Measurements from ENCODE around the gene ARHGAP42.

Gene ARHGAP42

DNA sequence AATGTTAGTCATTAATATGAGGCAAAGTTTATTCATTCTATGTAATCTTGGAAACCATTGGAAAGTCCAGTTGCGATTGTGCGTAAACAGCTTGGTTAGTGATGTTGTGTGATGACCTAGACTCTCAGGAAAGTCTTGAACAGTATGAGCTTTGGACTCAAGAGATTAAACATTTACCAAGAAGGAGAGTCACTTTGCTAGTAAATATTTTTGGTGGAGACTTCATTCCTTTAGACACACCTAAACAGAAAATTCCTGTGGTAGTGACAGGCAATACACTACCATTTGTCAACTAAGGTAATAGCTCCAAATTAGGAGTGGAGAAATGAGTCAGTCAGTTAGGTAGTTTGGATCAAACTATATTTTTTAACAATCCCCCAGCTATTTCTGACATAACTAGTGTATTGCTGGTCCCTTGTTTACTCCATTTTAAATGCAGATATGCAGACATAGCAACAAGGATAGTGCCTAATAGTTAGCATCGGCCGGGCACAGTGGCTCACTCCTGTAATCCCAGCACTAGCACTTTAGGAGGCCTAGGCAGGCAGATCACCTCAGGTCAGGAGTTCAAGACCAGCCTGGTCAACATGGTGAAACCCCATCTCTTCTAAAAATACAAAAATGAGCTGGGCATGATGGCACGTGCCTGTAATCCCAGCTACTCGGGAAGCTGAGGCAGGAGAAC lies 89.3 kb downstream of the ARHGAP42 start:
- Histone ChIP-seq H3K4me3 (ENCODE audit: low read depth in 1 of 2, low read length in 2 of 2) (peak overlapping the region; percentile 20 to 41), H3K4me1 (ENCODE audit: control insufficient read depth in 1 of 2, insufficient read depth in 2 of 2, low read length in 2 of 2) (peaks cover 18 to 40% of the 10 kb centered on the region in 2 donors), H3K27ac (ENCODE audit: low read depth, low read length) (peak overlapping the region; percentile 89), H3K36me3 (ENCODE audit: control insufficient read depth in 1 of 2, insufficient read depth in 2 of 2, low read length in 2 of 2) (no peaks in the 10 kb centered on the region), H3K27me3 (ENCODE audit: control insufficient read depth in 1 of 2, insufficient read depth in 2 of 2, low read length in 2 of 2) (no peaks in the 10 kb centered on the region), H3K9ac (ENCODE audit: low read depth in 1 of 2, low read length in 2 of 2) (peak overlapping the region; percentile 23 to 49), H3K9me3 (ENCODE audit: control insufficient read depth in 1 of 2, low read length in 2 of 2) (no peaks in the 10 kb centered on the region)

DNA sequence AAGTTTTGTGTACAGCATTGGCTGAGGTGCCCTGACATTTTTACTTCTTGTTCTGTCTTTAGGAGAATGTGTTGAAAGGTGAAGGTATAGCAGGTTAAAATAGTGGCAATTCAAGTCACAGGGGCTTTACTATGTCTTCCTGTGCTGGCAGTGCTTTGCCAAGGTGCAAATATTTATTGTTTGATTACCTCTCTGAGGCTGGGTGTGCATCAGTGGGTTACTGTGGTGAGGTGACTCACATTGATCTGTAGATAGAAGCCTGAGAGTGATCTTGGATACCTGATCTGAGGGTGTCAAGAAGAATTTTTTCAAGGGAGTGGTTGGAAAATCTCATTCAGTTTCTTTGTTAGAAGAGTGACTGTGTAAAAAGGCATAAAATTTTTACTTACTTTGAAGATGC lies 90.0 kb downstream of the ARHGAP42 start:
- Histone ChIP-seq H3K4me3 (ENCODE audit: low read depth in 1 of 2, low read length in 2 of 2) (peak overlapping the region; percentile 20 to 41), H3K27me3 (ENCODE audit: control insufficient read depth in 1 of 2, insufficient read depth in 2 of 2, low read length in 2 of 2) (no peaks in the 10 kb centered on the region), H3K9ac (ENCODE audit: low read depth in 1 of 2, low read length in 2 of 2) (peak overlapping the region; percentile 23 to 49), H3K36me3 (ENCODE audit: control insufficient read depth in 1 of 2, insufficient read depth in 2 of 2, low read length in 2 of 2) (no peaks in the 10 kb centered on the region), H3K9me3 (ENCODE audit: control insufficient read depth in 1 of 2, low read length in 2 of 2) (no peaks in the 10 kb centered on the region), H3K27ac (ENCODE audit: low read depth, low read length) (peak overlapping the region; percentile 89), H3K4me1 (ENCODE audit: control insufficient read depth in 1 of 2, insufficient read depth in 2 of 2, low read length in 2 of 2) (peaks cover 18 to 40% of the 10 kb centered on the region in 2 donors)

DNA sequence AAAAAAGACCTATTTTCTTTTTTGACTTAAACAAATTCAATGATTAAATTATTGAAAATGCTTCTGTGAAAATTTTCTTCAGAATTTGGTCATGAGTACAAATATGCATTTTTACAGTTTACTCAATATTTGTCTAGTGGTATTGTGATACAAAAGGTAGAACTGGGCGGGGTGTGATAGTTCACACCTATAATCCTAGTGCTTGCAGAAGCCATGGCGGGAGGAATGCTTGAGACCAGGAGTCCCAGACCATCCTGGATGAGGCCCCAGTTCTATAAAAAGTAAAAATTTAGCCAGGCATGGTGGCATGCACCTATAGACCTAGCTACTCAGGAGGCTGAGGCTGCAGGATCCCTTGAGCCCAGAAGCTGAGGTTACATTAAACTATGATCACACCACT lies 90.6 kb downstream of the ARHGAP42 start:
- Histone ChIP-seq H3K36me3 (ENCODE audit: control insufficient read depth in 1 of 2, insufficient read depth in 2 of 2, low read length in 2 of 2) (no peaks in the 10 kb centered on the region), H3K4me1 (ENCODE audit: control insufficient read depth in 1 of 2, insufficient read depth in 2 of 2, low read length in 2 of 2) (peaks cover 18 to 40% of the 10 kb centered on the region in 2 donors), H3K9ac (ENCODE audit: low read depth in 1 of 2, low read length in 2 of 2) (peak overlapping the region in 1 of 2 donors; percentile 49), H3K9me3 (ENCODE audit: control insufficient read depth in 1 of 2, low read length in 2 of 2) (no peaks in the 10 kb centered on the region), H3K4me3 (ENCODE audit: low read depth in 1 of 2, low read length in 2 of 2) (no peak overlapping the region), H3K27ac (ENCODE audit: low read depth, low read length) (peak overlapping the region; percentile 7), H3K27me3 (ENCODE audit: control insufficient read depth in 1 of 2, insufficient read depth in 2 of 2, low read length in 2 of 2) (no peaks in the 10 kb centered on the region)

DNA sequence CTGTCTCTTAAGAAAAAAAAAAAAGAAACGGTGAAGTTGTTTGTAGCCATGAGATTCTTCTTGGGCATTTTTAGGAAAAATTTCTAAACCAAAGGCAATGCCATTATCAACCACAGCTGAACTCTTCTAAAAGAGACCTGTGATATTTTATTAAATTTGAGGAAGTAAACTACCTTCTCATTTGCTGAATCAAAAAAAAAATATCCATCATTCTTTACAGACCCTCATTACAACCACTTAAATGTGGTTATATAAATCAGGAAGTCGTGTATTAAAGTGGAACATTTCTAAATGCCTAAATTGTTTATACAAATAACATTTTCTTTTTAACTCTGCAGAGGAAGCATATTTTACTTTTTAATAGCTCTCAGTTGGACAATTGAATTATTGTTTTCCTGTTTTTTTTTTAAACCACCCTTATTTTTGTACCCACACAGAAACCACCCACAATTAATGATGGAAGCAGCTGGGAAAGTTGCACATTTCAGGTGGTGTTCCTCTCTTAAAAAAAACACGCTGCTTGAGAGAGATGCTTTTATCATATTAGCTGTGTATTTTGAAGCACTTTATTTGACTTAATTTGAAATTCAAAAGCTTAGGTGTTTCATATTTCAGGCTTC lies 91.2 kb downstream of the ARHGAP42 start:
- no peaks in the 10 kb centered on the region for H3K36me3 ChIP-seq (ENCODE audit: control insufficient read depth in 1 of 2, insufficient read depth in 2 of 2, low read length in 2 of 2)
- no peaks in the 10 kb centered on the region for H3K27me3 ChIP-seq (ENCODE audit: control insufficient read depth in 1 of 2, insufficient read depth in 2 of 2, low read length in 2 of 2)
- no peaks in the 10 kb centered on the region for H3K9me3 ChIP-seq (ENCODE audit: control insufficient read depth in 1 of 2, low read length in 2 of 2)
- no peak overlapping the region for H3K4me3 ChIP-seq (ENCODE audit: low read depth in 1 of 2, low read length in 2 of 2)
- no peak overlapping the region for H3K27ac ChIP-seq (ENCODE audit: low read depth, low read length)
- no peak overlapping the region for H3K9ac ChIP-seq (ENCODE audit: low read depth in 1 of 2, low read length in 2 of 2)
- H3K4me1 ChIP-seq (ENCODE audit: control insufficient read depth in 1 of 2, insufficient read depth in 2 of 2, low read length in 2 of 2): peaks cover 19 to 41% of the 10 kb centered on the region in 2 donors

DNA sequence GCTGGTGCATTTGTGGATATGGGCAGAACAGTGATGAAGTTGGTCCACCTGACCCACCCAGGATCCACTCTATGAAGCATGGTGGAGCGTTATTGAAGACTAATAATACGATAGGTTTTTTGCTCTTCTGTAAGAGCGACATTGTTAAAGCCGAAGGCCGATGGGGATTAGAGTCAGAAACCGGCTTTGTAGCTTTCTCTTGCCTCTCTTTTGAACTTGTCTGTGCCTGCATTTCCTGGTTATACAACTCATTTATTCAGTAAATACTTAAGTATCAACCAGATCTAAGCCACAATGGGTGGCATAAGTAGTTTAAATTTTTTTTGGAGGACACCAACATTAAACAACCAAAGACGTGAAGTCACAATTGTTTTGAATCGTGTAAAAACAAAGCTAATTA lies 93.4 kb downstream of the ARHGAP42 start:
- H3K27me3 ChIP-seq (ENCODE audit: control insufficient read depth in 1 of 2, insufficient read depth in 2 of 2, low read length in 2 of 2): no peaks in the 10 kb centered on the region
- no peak overlapping the region for H3K9ac ChIP-seq (ENCODE audit: low read depth in 1 of 2, low read length in 2 of 2)
- H3K9me3 ChIP-seq (ENCODE audit: control insufficient read depth in 1 of 2, low read length in 2 of 2): no peaks in the 10 kb centered on the region
- no peaks in the 10 kb centered on the region for H3K36me3 ChIP-seq (ENCODE audit: control insufficient read depth in 1 of 2, insufficient read depth in 2 of 2, low read length in 2 of 2)
- H3K4me3 ChIP-seq (ENCODE audit: low read depth in 1 of 2, low read length in 2 of 2): no peak overlapping the region
- H3K4me1 ChIP-seq (ENCODE audit: control insufficient read depth in 1 of 2, insufficient read depth in 2 of 2, low read length in 2 of 2): peaks cover 19 to 48% of the 10 kb centered on the region in 2 donors
- no peak overlapping the region for H3K27ac ChIP-seq (ENCODE audit: low read depth, low read length)

DNA sequence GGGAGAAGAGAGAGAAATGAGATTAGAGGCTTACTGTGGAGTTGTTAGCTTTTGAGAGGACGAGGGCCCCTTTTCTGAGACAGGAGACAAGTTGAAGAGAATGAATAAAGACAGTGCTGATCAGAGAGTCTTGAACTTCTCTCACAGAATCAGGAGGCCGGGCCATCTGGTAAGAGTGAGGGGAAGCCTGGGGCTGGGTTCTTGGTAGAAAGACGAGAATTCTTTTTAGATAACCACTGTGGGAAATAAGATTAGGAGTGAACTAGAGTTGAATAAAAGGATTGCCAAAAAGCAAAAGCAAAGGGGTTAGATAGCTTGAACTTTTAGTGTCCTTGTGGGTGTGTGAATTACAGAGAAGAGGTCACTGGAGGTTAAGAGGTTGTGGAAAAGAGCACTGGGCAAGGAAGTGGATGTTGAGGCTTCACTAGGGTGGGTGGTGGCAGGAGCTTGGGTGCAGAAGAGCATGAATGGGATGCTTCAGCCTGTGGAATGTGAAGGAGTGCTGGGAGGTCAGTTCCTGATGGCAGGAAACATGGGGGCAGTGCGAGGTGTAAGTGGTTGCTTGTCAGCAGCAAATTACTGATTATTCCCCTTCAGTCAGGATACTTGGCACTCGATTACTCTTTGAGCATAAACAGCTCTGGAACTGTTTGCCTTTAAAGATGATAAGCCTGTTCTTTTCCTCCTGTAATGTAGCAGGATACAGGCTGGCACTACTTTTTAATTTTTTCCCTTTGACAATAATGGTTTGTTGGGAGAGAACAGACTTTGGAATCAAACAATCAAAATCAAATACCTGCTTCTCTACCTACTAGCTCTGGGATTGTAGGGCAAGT lies 98.3 kb downstream of the ARHGAP42 start:
- H3K4me1 ChIP-seq (ENCODE audit: control insufficient read depth in 1 of 2, insufficient read depth in 2 of 2, low read length in 2 of 2): peaks cover 13 to 30% of the 10 kb centered on the region in 2 donors
- H3K27me3 ChIP-seq (ENCODE audit: control insufficient read depth in 1 of 2, insufficient read depth in 2 of 2, low read length in 2 of 2): no peaks in the 10 kb centered on the region
- no peak overlapping the region for H3K9ac ChIP-seq (ENCODE audit: low read depth in 1 of 2, low read length in 2 of 2)
- no peaks in the 10 kb centered on the region for H3K36me3 ChIP-seq (ENCODE audit: control insufficient read depth in 1 of 2, insufficient read depth in 2 of 2, low read length in 2 of 2)
- no peaks in the 10 kb centered on the region for H3K9me3 ChIP-seq (ENCODE audit: control insufficient read depth in 1 of 2, low read length in 2 of 2)
- peak overlapping the region in 1 of 2 donors; percentile 34 for H3K4me3 ChIP-seq (ENCODE audit: low read depth in 1 of 2, low read length in 2 of 2)
- no peak overlapping the region for H3K27ac ChIP-seq (ENCODE audit: low read depth, low read length)

DNA sequence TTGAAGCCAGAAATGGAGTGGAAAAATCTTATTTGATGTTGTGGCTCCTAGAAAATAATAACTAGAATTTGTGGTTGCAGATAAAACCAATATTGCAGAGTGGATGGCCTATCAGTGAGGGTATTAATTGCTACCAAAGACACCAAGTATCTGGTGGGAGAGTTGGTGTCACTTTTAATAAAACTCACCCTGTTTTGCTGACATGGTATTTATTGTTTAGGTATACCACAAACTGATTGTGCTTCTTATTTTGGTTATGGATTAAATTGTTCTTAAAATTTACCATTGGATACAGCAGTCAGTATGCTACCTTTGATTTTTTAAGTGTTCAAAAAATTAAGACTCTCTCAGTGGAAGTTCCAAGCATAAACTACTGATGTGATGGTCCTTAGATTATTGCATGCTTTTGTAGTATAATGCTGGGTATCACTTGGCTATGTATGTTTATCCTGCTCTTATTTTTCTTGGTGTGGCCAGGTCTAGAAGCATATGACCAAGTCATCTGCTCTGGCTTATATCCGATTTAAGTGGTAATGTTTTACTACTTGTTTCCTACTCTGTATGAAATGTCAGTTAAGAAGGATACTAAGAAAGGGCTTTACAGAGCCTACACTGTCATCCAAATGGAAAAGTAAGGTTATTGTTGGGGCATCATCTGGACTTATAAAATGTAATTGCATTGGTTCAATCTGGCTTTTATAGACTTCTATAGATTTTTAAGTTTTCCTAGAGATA lies 101.6 kb downstream of the ARHGAP42 start:
- Histone ChIP-seq H3K9me3 (ENCODE audit: control insufficient read depth in 1 of 2, low read length in 2 of 2) (no peaks in the 10 kb centered on the region), H3K9ac (ENCODE audit: low read depth in 1 of 2, low read length in 2 of 2) (no peak overlapping the region), H3K4me1 (ENCODE audit: control insufficient read depth in 1 of 2, insufficient read depth in 2 of 2, low read length in 2 of 2) (peaks cover 9 to 26% of the 10 kb centered on the region in 2 donors), H3K27me3 (ENCODE audit: control insufficient read depth in 1 of 2, insufficient read depth in 2 of 2, low read length in 2 of 2) (no peaks in the 10 kb centered on the region), H3K4me3 (ENCODE audit: low read depth in 1 of 2, low read length in 2 of 2) (no peak overlapping the region), H3K36me3 (ENCODE audit: control insufficient read depth in 1 of 2, insufficient read depth in 2 of 2, low read length in 2 of 2) (no peaks in the 10 kb centered on the region), H3K27ac (ENCODE audit: low read depth, low read length) (no peak overlapping the region)

DNA sequence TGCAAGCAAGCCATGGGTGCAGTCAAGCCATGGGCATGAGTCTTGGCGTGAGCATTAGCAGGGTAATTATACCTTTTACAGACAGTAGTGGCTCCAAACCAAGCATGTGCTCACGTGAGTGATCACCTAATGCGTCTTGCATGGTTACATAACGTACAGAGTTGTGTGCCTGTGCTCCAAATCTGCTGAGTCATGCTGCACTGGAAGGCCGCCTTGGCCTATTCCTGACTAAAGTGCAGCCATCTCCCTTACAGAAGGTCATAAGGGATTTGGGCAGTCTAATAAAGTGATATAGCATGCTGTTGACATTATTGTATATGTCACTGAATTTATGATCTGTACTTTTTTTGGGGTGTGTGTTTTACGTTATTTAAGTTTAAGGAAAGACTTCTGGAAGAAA lies 102.4 kb downstream of the ARHGAP42 start:
- Histone ChIP-seq H3K27me3 (ENCODE audit: control insufficient read depth in 1 of 2, insufficient read depth in 2 of 2, low read length in 2 of 2) (no peaks in the 10 kb centered on the region), H3K4me3 (ENCODE audit: low read depth in 1 of 2, low read length in 2 of 2) (no peak overlapping the region), H3K9ac (ENCODE audit: low read depth in 1 of 2, low read length in 2 of 2) (no peak overlapping the region), H3K9me3 (ENCODE audit: control insufficient read depth in 1 of 2, low read length in 2 of 2) (no peaks in the 10 kb centered on the region), H3K4me1 (ENCODE audit: control insufficient read depth in 1 of 2, insufficient read depth in 2 of 2, low read length in 2 of 2) (peaks cover 9 to 18% of the 10 kb centered on the region in 2 donors), H3K27ac (ENCODE audit: low read depth, low read length) (no peak overlapping the region), H3K36me3 (ENCODE audit: control insufficient read depth in 1 of 2, insufficient read depth in 2 of 2, low read length in 2 of 2) (no peaks in the 10 kb centered on the region)

DNA sequence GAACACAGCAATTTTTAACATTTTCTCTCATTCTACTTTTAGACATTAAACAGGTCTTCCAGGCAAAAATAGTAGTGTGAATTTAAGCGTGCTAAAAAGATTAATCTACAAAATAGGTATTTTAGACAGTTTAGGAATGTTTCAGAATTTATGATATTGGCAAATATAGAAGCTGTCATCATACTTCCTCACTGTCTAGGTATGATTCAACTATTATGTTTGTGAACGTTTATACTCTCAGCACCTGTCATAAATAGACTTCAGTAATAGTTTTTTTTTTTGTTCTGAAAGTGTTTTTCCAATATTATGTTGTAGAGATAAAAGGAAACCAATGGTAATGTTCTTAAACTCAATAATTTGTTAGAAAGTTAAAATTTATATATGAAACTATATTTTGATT lies 103.0 kb downstream of the ARHGAP42 start:
- peaks cover 5 to 12% of the 10 kb centered on the region in 2 donors for H3K4me1 ChIP-seq (ENCODE audit: control insufficient read depth in 1 of 2, insufficient read depth in 2 of 2, low read length in 2 of 2)

More for the DNA sequence above, 103.0 kb downstream of the ARHGAP42 start:
- no peaks in the 10 kb centered on the region for H3K9me3 ChIP-seq (ENCODE audit: control insufficient read depth in 1 of 2, low read length in 2 of 2)
- no peak overlapping the region for H3K9ac ChIP-seq (ENCODE audit: low read depth in 1 of 2, low read length in 2 of 2)
- no peaks in the 10 kb centered on the region for H3K27me3 ChIP-seq (ENCODE audit: control insufficient read depth in 1 of 2, insufficient read depth in 2 of 2, low read length in 2 of 2)
- no peak overlapping the region for H3K4me3 ChIP-seq (ENCODE audit: low read depth in 1 of 2, low read length in 2 of 2)
- no peak overlapping the region for H3K27ac ChIP-seq (ENCODE audit: low read depth, low read length)
- H3K36me3 ChIP-seq (ENCODE audit: control insufficient read depth in 1 of 2, insufficient read depth in 2 of 2, low read length in 2 of 2): no peaks in the 10 kb centered on the region

Data from duodenal mucosa (tissue), 2 donors.